Neural progenitor cell (in vitro differentiated cells): Measurements from ENCODE around the gene NDUFAF5.

ENCODE experiments used
- EZH2phosphoT487 ChIP-seq: fragments of 200-600 bp; sonication (generic); IDR thresholded peaks from 2 replicates; pipeline ENCODE4 v1.6.1; 2017; ENCODE audit warnings: antibody characterized with exemption
- TF ChIP-seq, protein P1 (sequence below): fragments of 200-600 bp; sonication (generic); IDR thresholded peaks from 2 replicates; pipeline ENCODE4 v1.5.1; 2017; ENCODE audit warnings: antibody characterized with exemption, mild to moderate bottlenecking

DNA sequence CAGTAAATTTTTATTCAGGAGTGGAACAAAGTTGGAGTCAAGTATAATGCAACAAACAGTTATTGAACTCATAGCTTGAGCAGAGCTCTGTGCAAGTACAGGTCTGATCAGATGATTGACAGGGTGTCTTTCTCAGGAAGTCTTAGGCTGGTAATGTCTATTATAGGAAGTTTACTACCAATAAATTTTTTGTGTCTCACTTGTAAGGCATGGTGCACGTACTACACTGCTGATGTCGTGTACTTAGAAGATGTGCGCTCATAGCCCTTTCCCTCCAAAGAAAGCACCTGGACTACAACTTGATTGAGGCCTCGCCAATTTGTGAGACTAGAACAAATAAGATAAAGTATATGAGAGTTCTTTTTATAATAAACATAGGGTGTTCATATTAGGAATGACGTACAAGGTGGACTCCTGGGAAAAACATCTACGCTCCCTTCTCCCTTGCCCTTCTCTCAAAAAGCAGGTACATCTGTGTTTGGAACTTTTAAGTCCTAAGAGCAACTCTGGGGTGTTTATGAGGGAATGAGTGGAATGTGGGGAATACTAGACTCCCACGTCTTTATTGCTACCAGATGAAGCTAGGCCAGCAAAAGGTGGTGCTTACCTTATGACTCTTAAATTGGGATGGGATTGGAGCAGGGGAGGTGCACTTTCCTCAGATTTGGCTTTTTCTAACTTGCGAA, 1.5 kb downstream of the NDUFAF5 start:
- TF ChIP-seq EZH2phosphoT487: no peak
- TF ChIP-seq, protein P1, sequence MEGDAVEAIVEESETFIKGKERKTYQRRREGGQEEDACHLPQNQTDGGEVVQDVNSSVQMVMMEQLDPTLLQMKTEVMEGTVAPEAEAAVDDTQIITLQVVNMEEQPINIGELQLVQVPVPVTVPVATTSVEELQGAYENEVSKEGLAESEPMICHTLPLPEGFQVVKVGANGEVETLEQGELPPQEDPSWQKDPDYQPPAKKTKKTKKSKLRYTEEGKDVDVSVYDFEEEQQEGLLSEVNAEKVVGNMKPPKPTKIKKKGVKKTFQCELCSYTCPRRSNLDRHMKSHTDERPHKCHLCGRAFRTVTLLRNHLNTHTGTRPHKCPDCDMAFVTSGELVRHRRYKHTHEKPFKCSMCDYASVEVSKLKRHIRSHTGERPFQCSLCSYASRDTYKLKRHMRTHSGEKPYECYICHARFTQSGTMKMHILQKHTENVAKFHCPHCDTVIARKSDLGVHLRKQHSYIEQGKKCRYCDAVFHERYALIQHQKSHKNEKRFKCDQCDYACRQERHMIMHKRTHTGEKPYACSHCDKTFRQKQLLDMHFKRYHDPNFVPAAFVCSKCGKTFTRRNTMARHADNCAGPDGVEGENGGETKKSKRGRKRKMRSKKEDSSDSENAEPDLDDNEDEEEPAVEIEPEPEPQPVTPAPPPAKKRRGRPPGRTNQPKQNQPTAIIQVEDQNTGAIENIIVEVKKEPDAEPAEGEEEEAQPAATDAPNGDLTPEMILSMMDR: no peak
